ENCODE results near the gene LARP1.

DNA sequence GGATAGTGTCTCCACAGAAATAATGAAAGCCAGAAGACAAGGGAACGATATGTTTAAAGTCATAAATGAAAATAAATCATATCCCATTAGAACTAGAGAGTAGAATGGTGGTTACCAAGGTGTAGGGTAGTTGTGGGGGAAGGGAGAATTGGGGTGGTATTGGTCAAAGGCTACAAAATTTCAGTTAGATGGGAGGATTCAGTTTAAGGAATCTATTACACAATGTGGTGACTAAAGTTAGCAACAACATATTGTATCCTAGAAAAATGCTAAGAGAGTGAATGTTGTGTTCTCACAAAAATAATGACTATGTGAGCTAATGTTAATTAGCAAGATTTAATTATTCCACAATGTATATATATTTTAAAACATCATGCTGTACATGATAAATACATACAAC lies 27.8 kb upstream of the LARP1 start:
- no peak for TF ChIP-seq POLR2AphosphoS5 (IDR thresholded peaks at IDR 0.05)
- no peak for TF ChIP-seq POLR2A (IDR thresholded peaks at IDR 0.05)

All from prostate gland (tissue), 1 donor.